Left ventricle myocardium inferior (tissue), 1 donor: ENCODE measurements around the gene ARHGEF6. TPM values are rescaled to one million over a fixed set of nuclear protein-coding genes. Genes with fewer than 3 reads are reported as not detected.

Experiments used
- DNase-seq: peaks from one replicate; pipeline ENCODE4 v3.0.0-alpha.2; 2020
- H3K27ac ChIP-seq: fragments of 200-600 bp; replicated peaks from 2 replicates; pipeline ENCODE4 v1.8.0; 2021
- H3K27me3 ChIP-seq: fragments of 200-600 bp; 2 replicates; pipeline ENCODE4 v1.8.0; 2021; ENCODE audit warnings: low read depth
- H3K36me3 ChIP-seq: fragments of 200-600 bp; 2 replicates; pipeline ENCODE4 v1.8.0; 2021
- H3K4me1 ChIP-seq: fragments of 200-600 bp; 2 replicates; pipeline ENCODE4 v1.8.0; 2021
- H3K4me3 ChIP-seq: fragments of 200-600 bp; 2 replicates; pipeline ENCODE4 v1.8.0; 2021; ENCODE audit warnings: mild to moderate bottlenecking, moderate library complexity
- H3K9me3 ChIP-seq: fragments of 200-600 bp; replicated peaks from 2 replicates; pipeline ENCODE4 v1.8.0; 2021
- intact Hi-C: fragments of 100-400 bp; cut with micrococcal nuclease; formaldehyde crosslinking; loops from one replicate; pipeline ENCODE4 v1.11.0; 2022
- total RNA-seq: library from RNA; stranded (reverse); fragmentation: NEBNext Ultra II Directional; extraction: Animal tissue kit (Norgen Biotek cat#: 25700); gene quantifications from one replicate; pipeline ENCODE4 v1.2.1, GENCODE V29; 2021
- TF ChIP-seq, protein P1 (sequence below): fragments of 200-600 bp; IDR thresholded peaks from 2 replicates; pipeline ENCODE4 v1.8.0; 2021; ENCODE audit warnings: antibody characterized with exemption, mild to moderate bottlenecking, borderline replicate concordance
- donor health status: DM: no; HTN: yes; CAD: no; lungs with severe emphysema.

The ARHGEF6 gene
- total RNA-seq, 1 donor from 2014 or later, result 54.9 TPM

DNA sequence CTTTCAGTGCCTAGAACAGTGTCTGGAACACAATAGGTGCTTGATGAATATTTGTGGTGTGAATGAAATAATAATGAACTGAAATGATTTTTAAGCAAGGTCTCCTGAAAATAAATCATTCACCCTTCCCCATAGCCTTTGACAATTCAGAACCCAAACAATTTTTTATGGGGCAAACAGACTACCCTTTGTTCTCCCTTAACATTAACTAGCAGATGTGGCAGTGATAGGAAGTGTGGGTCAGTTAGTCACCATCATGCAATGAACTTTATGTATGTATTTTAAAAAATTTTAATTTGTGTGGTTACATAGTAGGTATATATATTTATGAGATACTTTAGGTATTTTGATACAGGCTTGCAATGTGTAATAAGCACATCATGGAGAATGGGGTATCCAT, 160.0 kb downstream of the ARHGEF6 start:
- Histone ChIP-seq H3K4me1 (no peaks in the 10 kb centered on the region), H3K9me3 (no peaks in the 10 kb centered on the region), H3K36me3 (no peaks in the 10 kb centered on the region), H3K4me3 (no peak overlapping the region), H3K27me3 (no peaks in the 10 kb centered on the region), H3K27ac (no peak overlapping the region)
- DNase-seq, result no peak
- intact Hi-C loops, result no loop called here
- TF ChIP-seq, protein P1, sequence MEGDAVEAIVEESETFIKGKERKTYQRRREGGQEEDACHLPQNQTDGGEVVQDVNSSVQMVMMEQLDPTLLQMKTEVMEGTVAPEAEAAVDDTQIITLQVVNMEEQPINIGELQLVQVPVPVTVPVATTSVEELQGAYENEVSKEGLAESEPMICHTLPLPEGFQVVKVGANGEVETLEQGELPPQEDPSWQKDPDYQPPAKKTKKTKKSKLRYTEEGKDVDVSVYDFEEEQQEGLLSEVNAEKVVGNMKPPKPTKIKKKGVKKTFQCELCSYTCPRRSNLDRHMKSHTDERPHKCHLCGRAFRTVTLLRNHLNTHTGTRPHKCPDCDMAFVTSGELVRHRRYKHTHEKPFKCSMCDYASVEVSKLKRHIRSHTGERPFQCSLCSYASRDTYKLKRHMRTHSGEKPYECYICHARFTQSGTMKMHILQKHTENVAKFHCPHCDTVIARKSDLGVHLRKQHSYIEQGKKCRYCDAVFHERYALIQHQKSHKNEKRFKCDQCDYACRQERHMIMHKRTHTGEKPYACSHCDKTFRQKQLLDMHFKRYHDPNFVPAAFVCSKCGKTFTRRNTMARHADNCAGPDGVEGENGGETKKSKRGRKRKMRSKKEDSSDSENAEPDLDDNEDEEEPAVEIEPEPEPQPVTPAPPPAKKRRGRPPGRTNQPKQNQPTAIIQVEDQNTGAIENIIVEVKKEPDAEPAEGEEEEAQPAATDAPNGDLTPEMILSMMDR, result no peak

DNA sequence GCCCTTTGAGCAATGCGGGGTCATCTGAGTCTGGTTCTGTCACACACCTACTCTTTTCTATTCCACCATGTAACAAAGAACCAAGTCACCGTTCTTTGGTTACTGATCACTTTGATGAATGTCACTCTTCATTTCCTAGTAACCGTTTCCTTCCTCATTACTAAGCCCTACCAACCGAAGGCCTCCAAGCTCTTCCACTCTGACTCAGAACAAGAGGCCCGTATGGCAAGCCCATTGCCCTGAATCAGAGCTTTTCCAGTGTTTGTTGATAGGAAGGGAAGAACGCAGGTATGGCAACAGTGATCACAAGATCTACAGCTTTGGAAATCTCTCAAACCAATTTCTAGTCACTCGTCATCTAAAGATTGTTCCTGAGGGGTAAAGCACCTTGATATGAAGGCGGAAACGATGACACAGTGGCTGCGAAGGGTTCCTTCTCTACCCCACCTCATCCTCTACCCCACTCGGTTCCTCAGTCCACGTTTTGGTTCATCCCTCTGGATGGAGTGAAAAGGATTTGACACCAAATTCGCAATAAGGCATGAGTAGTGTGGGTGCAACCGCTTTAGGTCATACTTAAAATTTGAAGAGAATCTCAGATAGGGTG, 160.7 kb downstream of the ARHGEF6 start:
- Histone ChIP-seq H3K4me3 (no peak overlapping the region), H3K4me1 (no peaks in the 10 kb centered on the region), H3K27me3 (no peaks in the 10 kb centered on the region), H3K9me3 (no peaks in the 10 kb centered on the region), H3K36me3 (no peaks in the 10 kb centered on the region), H3K27ac (no peak overlapping the region)
- intact Hi-C loops, result no loop called here
- no peak for DNase-seq
- TF ChIP-seq, protein P1, result no peak

DNA sequence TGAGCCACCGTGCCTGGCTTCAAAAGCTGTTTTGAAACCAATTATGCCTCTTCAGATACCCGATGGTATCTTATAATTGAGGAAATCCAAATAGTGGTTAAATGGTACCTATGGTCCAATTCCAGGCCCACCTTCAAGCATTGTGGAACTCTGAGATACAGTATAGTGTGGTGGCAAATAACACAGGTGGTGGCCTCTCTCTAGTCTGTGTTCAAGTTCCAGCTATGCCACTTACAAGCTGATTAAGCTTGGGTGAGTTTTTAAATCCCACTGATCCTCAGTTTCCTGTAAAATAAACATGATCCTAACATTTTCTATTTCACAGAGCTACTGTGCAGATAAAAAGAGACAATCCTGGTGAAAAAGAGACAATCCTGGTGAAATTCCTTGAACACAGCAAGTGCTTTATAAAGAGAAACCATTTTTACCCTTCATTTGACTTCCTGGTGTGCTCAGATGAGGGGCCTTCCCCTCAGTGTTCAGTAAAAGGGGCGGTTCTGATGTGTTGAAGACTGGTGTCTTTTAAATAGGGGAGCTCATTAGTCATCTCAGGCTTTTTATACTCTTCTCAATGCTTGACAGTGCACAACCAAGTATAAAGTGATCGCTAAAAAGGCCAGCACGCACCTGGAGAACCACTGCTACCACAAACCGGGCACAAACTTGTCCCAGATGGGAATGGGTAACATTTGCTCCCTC, 163.6 kb downstream of the ARHGEF6 start:
- DNase-seq, result no peak
- intact Hi-C loops, result no loop called here
- Histone ChIP-seq H3K4me1 (no peaks in the 10 kb centered on the region), H3K27ac (no peak overlapping the region), H3K27me3 (no peaks in the 10 kb centered on the region), H3K9me3 (no peaks in the 10 kb centered on the region), H3K36me3 (no peaks in the 10 kb centered on the region), H3K4me3 (no peak overlapping the region)
- TF ChIP-seq, protein P1, result no peak

Other genes starting within 250 kb of the ARHGEF6 start
- gene VGLL1, start 248.7 kb downstream of the ARHGEF6 start, total RNA-seq, result not detected
- not detected for gene CD40LG, start 132.8 kb downstream of the ARHGEF6 start, total RNA-seq
- 77.2 TPM for gene RBMX, start 99.8 kb upstream of the ARHGEF6 start, total RNA-seq